Ovary (tissue), 9 donors: ENCODE data around the gene CHRNA5. TPM values are rescaled to one million over a fixed set of nuclear protein-coding genes. Genes with fewer than 3 reads are reported as not detected.

Experiments used
- DNase-seq, 5 donors: peaks; one replicate each; pipeline ENCODE4 v3.0.0-alpha.2; 2019 to 2020
- H3K27ac ChIP-seq, 2 donors: fragments of 200-600 bp; one replicate each; pipeline versions ENCODE4 v1.5.1 to v1.8.0; 2019 to 2022
- H3K27me3 ChIP-seq: fragments of 200-600 bp; one replicate; pipeline ENCODE4 v1.8.0; 2022
- H3K36me3 ChIP-seq: fragments of 200-600 bp; sonication (generic); one replicate; pipeline ENCODE4 v1.5.1; 2019
- H3K4me1 ChIP-seq: one replicate; pipeline ENCODE4 v1.8.1; 2013; ENCODE audit warnings: mild to moderate bottlenecking, moderate library complexity; ENCODE audit not compliant: insufficient read depth
- H3K4me3 ChIP-seq: fragments of 200-600 bp; sonication (generic); one replicate; pipeline ENCODE4 v1.5.1; 2017
- H3K9me3 ChIP-seq, 2 donors: fragments of 200-600 bp in 1 of 2; sonication (generic) in 1 of 2; one replicate each; pipeline versions ENCODE4 v1.5.1 to v1.8.1; 2013 to 2019; ENCODE audit warnings: mild to moderate bottlenecking in 1 of 2, moderate library complexity in 1 of 2
- EP300 ChIP-seq: sonication (generic); formaldehyde crosslinking; IDR thresholded peaks from one replicate; pipeline ENCODE4 v1.6.1; 2017; ENCODE audit warnings: antibody characterized with exemption
- POLR2A ChIP-seq: fragments of 450-650 bp; IDR thresholded peaks from one replicate; pipeline ENCODE4 v1.6.1; 2017; ENCODE audit warnings: antibody characterized with exemption, mild to moderate bottlenecking, moderate library complexity
- WGBS, 3 donors: extraction: QIAGEN DNeasy Blood & Tissue Kit in 1 of 3; methylation state at CpG; one replicate each; pipeline versions ENCODE4 v1.1.5 to v1.1.7; 2013 to 2017; 5-methylcytosine and 5-hydroxymethylcytosine counted together
- intact Hi-C, 4 donors: fragments of 100-400 bp; cut with DNase I; formaldehyde crosslinking; loops; one replicate each; pipeline versions ENCODE4 v1.11.0 to v1.15.1; 2022 to 2023
- polyA plus RNA-seq, 2 donors: library from polyadenylated mRNA; stranded (reverse); fragments of 200-250 nt in 1 of 2; fragments of 350-450 nt in 1 of 2; fragmentation: Illumina TruSeq in 1 of 2; extraction: RNeasy Lipid Tissue Mini Kit (QIAGEN cat#74804) in 1 of 2; gene quantifications; one replicate each; pipeline ENCODE4 v1.2.3, GENCODE V29; 2013 to 2014
- total RNA-seq, 7 donors: library from RNA; depleted of rRNA in 2 of 7; stranded (reverse); fragments of >200 nt in 2 of 7; fragmentation: NEBNext Ultra II Directional in 3 of 7; extraction: Animal tissue kit (Norgen Biotek cat#: 25700) in 3 of 7; gene quantifications; one replicate each; pipeline versions ENCODE4 v1.1.0 to v1.2.4, GENCODE V29; 2016 to 2023
- TF ChIP-seq, protein P1 (sequence below), 3 donors: fragments of 450-650 bp in 2 of 3; fragments of 200-600 bp in 1 of 3; IDR thresholded peaks; one replicate each; pipeline versions ENCODE4 v1.5.1 to v1.8.0; 2016 to 2022; ENCODE audit warnings: antibody characterized with exemption in 3 of 3, mild to moderate bottlenecking in 1 of 3
- donor health status: DM: no; HTN: no; CAD: no; lungs with moderate emphysema.
- donor health status: DM: no; HTN: no; CAD: no.
- donor health status: Bipolar disorder and iron deficiency.
- donor health status: DM: yes; HTN: yes; CAD: no.
- donor health status: DM: no; HTN: no; CAD: no.
- donor health status: DM: yes; HTN: yes; CAD: no.

The CHRNA5 gene
- total and polyA plus RNA-seq, 9 donors, result 0.42 to 2.2 (median 0.74) TPM

DNA sequence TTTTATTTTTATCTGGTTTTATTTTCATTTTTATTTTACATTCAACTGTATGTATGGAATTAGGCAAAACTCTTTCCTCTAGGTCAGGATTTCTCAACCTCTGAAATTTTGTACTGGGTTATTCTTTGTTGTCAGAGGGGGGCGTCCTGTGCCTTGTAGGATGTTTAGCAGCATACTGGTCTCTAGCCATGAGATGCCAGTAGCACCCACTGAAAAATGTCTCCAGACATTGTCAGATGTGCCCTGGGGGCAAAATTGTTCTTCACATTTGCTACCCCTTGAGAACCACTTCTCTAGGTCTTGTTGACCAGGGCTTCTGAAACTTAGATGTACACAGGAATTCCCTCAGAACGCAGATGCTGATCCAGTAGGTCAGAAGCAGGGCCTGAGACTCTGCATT, 5.4 kb downstream of the CHRNA5 start:
- intact Hi-C loops, result no loop called here
- H3K9me3 ChIP-seq, result no peaks in the 10 kb centered on the region
- H3K36me3 ChIP-seq, result no peaks in the 10 kb centered on the region
- TF ChIP-seq EP300 (no peak), POLR2A (no peak)
- TF ChIP-seq, protein P1, sequence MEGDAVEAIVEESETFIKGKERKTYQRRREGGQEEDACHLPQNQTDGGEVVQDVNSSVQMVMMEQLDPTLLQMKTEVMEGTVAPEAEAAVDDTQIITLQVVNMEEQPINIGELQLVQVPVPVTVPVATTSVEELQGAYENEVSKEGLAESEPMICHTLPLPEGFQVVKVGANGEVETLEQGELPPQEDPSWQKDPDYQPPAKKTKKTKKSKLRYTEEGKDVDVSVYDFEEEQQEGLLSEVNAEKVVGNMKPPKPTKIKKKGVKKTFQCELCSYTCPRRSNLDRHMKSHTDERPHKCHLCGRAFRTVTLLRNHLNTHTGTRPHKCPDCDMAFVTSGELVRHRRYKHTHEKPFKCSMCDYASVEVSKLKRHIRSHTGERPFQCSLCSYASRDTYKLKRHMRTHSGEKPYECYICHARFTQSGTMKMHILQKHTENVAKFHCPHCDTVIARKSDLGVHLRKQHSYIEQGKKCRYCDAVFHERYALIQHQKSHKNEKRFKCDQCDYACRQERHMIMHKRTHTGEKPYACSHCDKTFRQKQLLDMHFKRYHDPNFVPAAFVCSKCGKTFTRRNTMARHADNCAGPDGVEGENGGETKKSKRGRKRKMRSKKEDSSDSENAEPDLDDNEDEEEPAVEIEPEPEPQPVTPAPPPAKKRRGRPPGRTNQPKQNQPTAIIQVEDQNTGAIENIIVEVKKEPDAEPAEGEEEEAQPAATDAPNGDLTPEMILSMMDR (IDR thresholded peaks at IDR 0.05), result no peak
- no peaks in the 10 kb centered on the region for H3K27me3 ChIP-seq
- no peak for DNase-seq
- 88 to 92% (median 89%) methylated on average over 2 of the region's 2 CpGs for WGBS, 3 donors
- H3K4me1 ChIP-seq, result peaks cover 2% of the 10 kb centered on the region
- H3K27ac ChIP-seq, result no peak overlapping the region
- no peak overlapping the region for H3K4me3 ChIP-seq

DNA sequence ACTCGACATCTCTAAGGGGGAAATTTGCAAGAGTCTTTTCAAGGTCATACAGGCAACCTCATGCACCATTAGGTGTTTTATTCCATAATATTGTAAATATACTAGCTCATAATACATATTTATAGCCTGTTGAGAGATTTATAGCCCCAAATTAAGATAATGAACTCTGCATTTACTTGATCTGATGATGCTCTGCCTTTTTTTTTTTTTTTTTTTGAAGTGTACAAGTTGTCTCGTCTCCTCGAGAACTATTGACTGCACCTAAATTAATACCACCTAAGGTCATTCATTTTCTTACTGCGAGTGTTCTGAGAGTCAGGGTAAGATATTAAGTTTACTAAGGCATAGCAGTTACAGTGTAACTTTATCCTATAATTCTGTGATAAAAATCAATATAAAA, 6.1 kb downstream of the CHRNA5 start:
- 46 to 61% (median 51%) methylated on average over 4 of the region's 4 CpGs for WGBS, 3 donors
- Histone ChIP-seq H3K27me3 (no peaks in the 10 kb centered on the region), H3K4me1 (no peaks in the 10 kb centered on the region), H3K36me3 (no peaks in the 10 kb centered on the region), H3K4me3 (no peak overlapping the region), H3K9me3 (no peaks in the 10 kb centered on the region), H3K27ac (no peak overlapping the region)
- intact Hi-C loops, result no loop called here
- DNase-seq, result no peak
- TF ChIP-seq, protein P1 (IDR thresholded peaks at IDR 0.05), result no peak
- TF ChIP-seq EP300 (no peak), POLR2A (no peak)

- no peak overlapping the region for H3K4me3 ChIP-seq
- DNase-seq, result no peak
- intact Hi-C loops, result no loop called here
- no peaks in the 10 kb centered on the region for H3K27me3 ChIP-seq
- no peaks in the 10 kb centered on the region for H3K36me3 ChIP-seq
- H3K4me1 ChIP-seq, result no peaks in the 10 kb centered on the region
- 70 to 87% (median 70%) methylated on average over 4 of the region's 4 CpGs for WGBS, 3 donors
- no peak overlapping the region for H3K27ac ChIP-seq
- H3K9me3 ChIP-seq, result no peaks in the 10 kb centered on the region
- TF ChIP-seq, protein P1 (IDR thresholded peaks at IDR 0.05), result no peak
- TF ChIP-seq POLR2A, result no peak
- TF ChIP-seq EP300, result no peak
These were observed 8.1 kb downstream of the CHRNA5 start for GRCh38 chr15:78573416-78573815.

- Histone ChIP-seq H3K4me3 (no peak overlapping the region), H3K27me3 (no peaks in the 10 kb centered on the region), H3K4me1 (no peaks in the 10 kb centered on the region), H3K9me3 (no peaks in the 10 kb centered on the region), H3K36me3 (no peaks in the 10 kb centered on the region), H3K27ac (no peak overlapping the region)
- no peak for DNase-seq
- no peak for TF ChIP-seq EP300
- no peak for TF ChIP-seq POLR2A
- TF ChIP-seq, protein P1 (IDR thresholded peaks at IDR 0.05), result no peak
- WGBS, 3 donors, result 91 to 95% (median 93%) methylated on average over 1 of the region's 1 CpG
- intact Hi-C loops, result no loop called here
These were observed 9.6 kb downstream of the CHRNA5 start for GRCh38 chr15:78574944-78575343.

DNA sequence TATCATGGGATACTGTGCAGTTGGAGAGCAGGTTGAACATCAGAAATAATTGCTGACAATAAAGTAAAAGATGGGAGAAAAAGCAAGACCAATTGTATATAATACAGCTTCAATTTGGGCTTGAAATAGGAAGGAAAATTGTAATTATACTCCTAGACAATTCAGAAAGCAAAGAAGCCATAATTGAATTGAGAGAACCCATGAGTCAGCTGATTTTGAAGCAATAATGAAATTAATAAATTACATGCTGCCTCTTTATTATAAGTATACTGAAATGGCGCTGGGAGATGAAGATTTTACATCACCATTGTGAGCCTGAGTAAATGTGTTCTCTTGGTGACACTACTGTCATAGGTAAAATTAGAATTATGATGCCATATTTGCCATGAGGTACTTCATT, 32.3 kb downstream of the CHRNA5 start:
- intact Hi-C loops, result no loop called here
- H3K27ac ChIP-seq, result no peak overlapping the region
- no peak for TF ChIP-seq EP300
- TF ChIP-seq, protein P1 (IDR thresholded peaks at IDR 0.05), result no peak
- TF ChIP-seq POLR2A, result no peak
- no peak overlapping the region for H3K4me3 ChIP-seq
- H3K27me3 ChIP-seq, result no peaks in the 10 kb centered on the region
- H3K36me3 ChIP-seq, result no peaks in the 10 kb centered on the region
- no peaks in the 10 kb centered on the region for H3K4me1 ChIP-seq
- no peak for DNase-seq
- H3K9me3 ChIP-seq, result no peaks in the 10 kb centered on the region
- 93 to 97% (median 95%) methylated on average over 1 of the region's 1 CpG for WGBS, 3 donors
